Naive thymus-derived CD8-positive, alpha-beta T cell (primary cell): ENCODE measurements around the gene DOCK3. TPM values are rescaled to one million over a fixed set of nuclear protein-coding genes. Genes with fewer than 3 reads are reported as not detected.
"Not testable (repeated sequence)": the region's sequence is repeated elsewhere in the genome, so short reads cannot be mapped to it uniquely, and the experiment has no call there.

Experiments used
- ATAC-seq, 2 donors: fragments of 150-1000 bp; cut with Tn5 transposase in 1 of 2; sonication (Bioruptor Pico), chemical (Tn5 transposase) in 1 of 2; 1 replicate in 1 of 2; 2 replicates in 1 of 2; pipeline ENCODE4 v1.10.0; 2021; ENCODE audit warnings: mild to moderate bottlenecking in 2 of 2, moderate library complexity in 2 of 2
- POLR2A ChIA-PET: fragments of 350-600 bp; sonication (Branson Sonifier 250); formaldehyde crosslinking; loops from one replicate; lab custom pipeline; 2021; ENCODE audit warnings: antibody characterized with exemption; lab: Charles Lee
- DNase-seq, 10 donors: peaks; one replicate each; pipeline versions ENCODE4 v3.0.0 to v3.0.0-alpha.2; 2020 to 2022
- H3K27ac Mint-ChIP-seq, 10 donors: one replicate each; pipeline ENCODE4 v1.8.0; 2020 to 2022; ENCODE audit warnings: mild to moderate bottlenecking in 10 of 10, mixed read lengths in 10 of 10, moderate library complexity in 4 of 10, inconsistent platforms in 1 of 10
- H3K27me3 Mint-ChIP-seq, 5 donors: one replicate each; pipeline ENCODE4 v1.8.0; 2021 to 2022; ENCODE audit warnings: mixed read lengths in 5 of 5
- H3K36me3 Mint-ChIP-seq, 3 donors: one replicate each; pipeline ENCODE4 v1.8.0; 2020 to 2022; ENCODE audit warnings: mixed read lengths in 3 of 3, mild to moderate bottlenecking in 2 of 3, inconsistent platforms in 1 of 3
- H3K4me1 Mint-ChIP-seq, 4 donors: one replicate each; pipeline ENCODE4 v1.8.0; 2021 to 2022; ENCODE audit warnings: mixed read lengths in 4 of 4
- H3K4me3 Mint-ChIP-seq, 10 donors: one replicate each; pipeline ENCODE4 v1.8.0; 2020 to 2022; ENCODE audit warnings: mild to moderate bottlenecking in 10 of 10, mixed read lengths in 10 of 10, moderate library complexity in 6 of 10, inconsistent platforms in 1 of 10
- H3K9me3 Mint-ChIP-seq, 9 donors: one replicate each; pipeline ENCODE4 v1.8.0; 2020 to 2022; ENCODE audit warnings: mixed read lengths in 9 of 9, mild to moderate bottlenecking in 3 of 9, inconsistent platforms in 1 of 9, moderate library complexity in 1 of 9
- polyA plus RNA-seq, 3 donors: library from polyadenylated mRNA; unstranded; fragments of 300-500 nt; fragmentation: Illumina TruSeq; gene quantifications; one replicate each; pipeline ENCODE4 v1.2.3, GENCODE V29; 2021
- total RNA-seq, 8 experiments: library from RNA in 2 of 8; stranded (reverse) in 2 of 8; gene quantifications; one replicate each; pipeline ENCODE4 v1.2.3 and lab custom pipeline; 2021 to 2026

Gene DOCK3
- total and polyA plus RNA-seq, 5 experiments from 2014 or later = 0.14 to 1.9 (median 0.63) TPM

GRCh38 chr3:51243924-51244323 lies 569.2 kb downstream of the DOCK3 start:
- Mint-ChIP-seq H3K9me3 (peaks cover 0 to 10% (median 0%) of the 10 kb centered on the region in 9 donors), H3K4me1 (peaks cover 0 to 8% (median 5%) of the 10 kb centered on the region in 4 donors), H3K36me3 (peaks cover 2 to 19% (median 14%) of the 10 kb centered on the region in 3 donors), H3K4me3 (no peak overlapping the region), H3K27ac (no peak overlapping the region), H3K27me3 (no peaks in the 10 kb centered on the region)
- DNase-seq = no peak
- ATAC-seq = no peak
- POLR2A ChIA-PET = interaction anchor here (0.6 to 1.1 kb wide), 2 partner anchors 53 to 767 kb away, joined by 3 to 6 read pairs; no protein-coding TSS in a partner anchor

- H3K4me1 Mint-ChIP-seq = peaks cover 0 to 7% (median 1%) of the 10 kb centered on the region in 4 donors
- no peaks in the 10 kb centered on the region for H3K27me3 Mint-ChIP-seq
- peaks cover 2 to 15% (median 14%) of the 10 kb centered on the region in 3 donors for H3K36me3 Mint-ChIP-seq
- no peak overlapping the region for H3K4me3 Mint-ChIP-seq
- DNase-seq = no peak
- H3K27ac Mint-ChIP-seq = no peak overlapping the region
- no peak for ATAC-seq
- POLR2A ChIA-PET = no interaction called here
- peaks cover 0 to 8% (median 0%) of the 10 kb centered on the region in 9 donors for H3K9me3 Mint-ChIP-seq
Observed at GRCh38 chr3:51245867-51246266, 571.1 kb downstream of the DOCK3 start.

GRCh38 chr3:51257870-51258269 lies 583.1 kb downstream of the DOCK3 start:
- Mint-ChIP-seq H3K4me3 (no peak overlapping the region), H3K4me1 (peaks cover 0 to 2% (median under 1%) of the 10 kb centered on the region in 4 donors)
- POLR2A ChIA-PET = no interaction called here

GRCh38 chr3:51264166-51264565 lies 589.4 kb downstream of the DOCK3 start:
- Mint-ChIP-seq H3K9me3 (peaks cover 0 to 28% (median 5%) of the 10 kb centered on the region in 9 donors), H3K36me3 (peaks cover 9 to 27% (median 19%) of the 10 kb centered on the region in 3 donors), H3K4me1 (peaks cover 6 to 11% (median 9%) of the 10 kb centered on the region in 4 donors)
- POLR2A ChIA-PET = interaction anchor here (0.5 kb wide), 1 partner anchor 637 kb away, joined by 3 read pairs; no protein-coding TSS in a partner anchor
- H3K27me3 Mint-ChIP-seq, H3K27ac Mint-ChIP-seq, ATAC-seq, H3K4me3 Mint-ChIP-seq, DNase-seq: not testable (repeated sequence)

More at GRCh38 chr3:51257870-51258269, 583.1 kb downstream of the DOCK3 start:
- ATAC-seq = no peak
- H3K27ac Mint-ChIP-seq = no peak overlapping the region
- no peaks in the 10 kb centered on the region for H3K27me3 Mint-ChIP-seq
- H3K9me3 Mint-ChIP-seq = peaks cover 0 to 27% (median 13%) of the 10 kb centered on the region in 9 donors
- DNase-seq = no peak
- peaks cover 15 to 48% (median 24%) of the 10 kb centered on the region in 3 donors for H3K36me3 Mint-ChIP-seq

- Mint-ChIP-seq H3K36me3 (peaks cover 0 to 13% (median 12%) of the 10 kb centered on the region in 3 donors), H3K4me1 (peaks cover 13 to 46% (median 37%) of the 10 kb centered on the region in 4 donors), H3K9me3 (peaks cover 0 to 20% (median 3%) of the 10 kb centered on the region in 9 donors), H3K27ac (peak overlapping the region in 2 of 10 donors; percentile 45 to 52), H3K27me3 (no peaks in the 10 kb centered on the region), H3K4me3 (no peak overlapping the region)
- no peak for ATAC-seq
- POLR2A ChIA-PET = interaction anchor here (0.6 kb wide), 1 partner anchor 117 kb away, joined by 3 read pairs; the partner anchor contains the start of gene MANF
- DNase-seq = no peak
Observed at GRCh38 chr3:51268132-51268531, 593.4 kb downstream of the DOCK3 start.

- Mint-ChIP-seq H3K36me3 (peaks cover 0 to 12% (median 9%) of the 10 kb centered on the region in 3 donors), H3K4me1 (peaks cover 18 to 59% (median 49%) of the 10 kb centered on the region in 4 donors), H3K27ac (peak overlapping the region in 9 of 10 donors; percentile 35 to 98 (median 96)), H3K4me3 (peak overlapping the region in 3 of 10 donors; percentile 10 to 75 (median 24)), H3K27me3 (no peaks in the 10 kb centered on the region), H3K9me3 (peaks cover 0 to 16% (median 3%) of the 10 kb centered on the region in 9 donors)
- POLR2A ChIA-PET = interaction anchor here (1.6 kb wide), 1 partner anchor 244 kb away, joined by 6 read pairs; no protein-coding TSS in a partner anchor
- no peak for ATAC-seq
- DNase-seq = no peak
Observed at GRCh38 chr3:51269466-51269865, 594.7 kb downstream of the DOCK3 start.

- peaks cover 0 to 8% (median 3%) of the 10 kb centered on the region in 9 donors for H3K9me3 Mint-ChIP-seq
- peaks cover 0 to 5% (median 3%) of the 10 kb centered on the region in 3 donors for H3K36me3 Mint-ChIP-seq
- H3K4me3 Mint-ChIP-seq = peak overlapping the region; percentile 53 to 85 (median 78)
- ATAC-seq = peak; percentile 59 to 68
- peak in 2 of 10 donors; percentile 11 to 29 for DNase-seq
- peak overlapping the region; percentile 89 to 98 (median 96) for H3K27ac Mint-ChIP-seq
- H3K4me1 Mint-ChIP-seq = peaks cover 24 to 70% (median 59%) of the 10 kb centered on the region in 4 donors
- POLR2A ChIA-PET = interaction anchor here (0.5 to 1.6 kb wide), 3 partner anchors 217 to 887 kb away, joined by 3 to 6 read pairs (median 6); no protein-coding TSS in a partner anchor
- H3K27me3 Mint-ChIP-seq = no peaks in the 10 kb centered on the region
Observed at GRCh38 chr3:51270559-51270958, 595.8 kb downstream of the DOCK3 start.

GRCh38 chr3:51271172-51271571 lies 596.4 kb downstream of the DOCK3 start:
- Mint-ChIP-seq H3K27ac (peak overlapping the region; percentile 89 to 98 (median 96)), H3K36me3 (peaks cover 0 to 3% (median 0%) of the 10 kb centered on the region in 3 donors), H3K27me3 (no peaks in the 10 kb centered on the region), H3K9me3 (peaks cover 0 to 5% (median 0%) of the 10 kb centered on the region in 9 donors), H3K4me3 (peak overlapping the region; percentile 53 to 85 (median 78)), H3K4me1 (peaks cover 24 to 72% (median 60%) of the 10 kb centered on the region in 4 donors)
- DNase-seq = peak in 7 of 10 donors; percentile 1 to 47 (median 24)
- ATAC-seq = peak; percentile 86 to 90
- POLR2A ChIA-PET = interaction anchor here (0.5 to 1.6 kb wide), 6 partner anchors 8 to 886 kb away, joined by 3 to 6 read pairs (median 4); partner anchors contain the start of gene MANF

- H3K4me1 Mint-ChIP-seq = peaks cover 20 to 62% (median 53%) of the 10 kb centered on the region in 4 donors
- H3K36me3 Mint-ChIP-seq = peaks cover 0 to 2% (median 0%) of the 10 kb centered on the region in 3 donors
- no peaks in the 10 kb centered on the region for H3K27me3 Mint-ChIP-seq
- DNase-seq (no peak), ATAC-seq (no peak)
- no peak overlapping the region for H3K4me3 Mint-ChIP-seq
- H3K9me3 Mint-ChIP-seq = no peaks in the 10 kb centered on the region
- POLR2A ChIA-PET = no interaction called here
- H3K27ac Mint-ChIP-seq = peak overlapping the region in 7 of 10 donors; percentile 37 to 71 (median 64)
Observed at GRCh38 chr3:51274052-51274451, 599.3 kb downstream of the DOCK3 start.

GRCh38 chr3:51275111-51275805 lies 600.5 kb downstream of the DOCK3 start:
- Mint-ChIP-seq H3K27me3 (no peaks in the 10 kb centered on the region), H3K9me3 (no peaks in the 10 kb centered on the region), H3K4me1 (peaks cover 20 to 50% (median 41%) of the 10 kb centered on the region in 4 donors), H3K4me3 (peak overlapping the region in 6 of 10 donors; percentile 0 to 61 (median 16)), H3K36me3 (peaks cover 0 to 2% (median 0%) of the 10 kb centered on the region in 3 donors), H3K27ac (peak overlapping the region; percentile 16 to 92 (median 76))
- POLR2A ChIA-PET = interaction anchor here (0.5 to 2.0 kb wide), 3 partner anchors 303 to 659 kb away, joined by 4 to 7 read pairs (median 4); no protein-coding TSS in a partner anchor
- ATAC-seq (no peak), DNase-seq (no peak)

- H3K36me3 Mint-ChIP-seq = peaks cover 0 to 6% (median 0%) of the 10 kb centered on the region in 3 donors
- H3K27ac Mint-ChIP-seq = peak overlapping the region in 3 of 10 donors; percentile 11 to 53 (median 12)
Observed at GRCh38 chr3:51276046-51276445, 601.3 kb downstream of the DOCK3 start.

GRCh38 chr3:51279448-51279847 lies 604.7 kb downstream of the DOCK3 start:
- Mint-ChIP-seq H3K4me1 (peaks cover 6 to 13% (median 11%) of the 10 kb centered on the region in 4 donors), H3K4me3 (no peak overlapping the region), H3K27me3 (peaks cover 0 to 5% (median 0%) of the 10 kb centered on the region in 5 donors), H3K9me3 (peaks cover 0 to 2% (median 0%) of the 10 kb centered on the region in 9 donors), H3K27ac (peak overlapping the region in 1 of 10 donors; percentile 23), H3K36me3 (peaks cover 0 to 12% (median 4%) of the 10 kb centered on the region in 3 donors)
- POLR2A ChIA-PET = no interaction called here
- DNase-seq (no peak), ATAC-seq (no peak)

More at GRCh38 chr3:51276046-51276445, 601.3 kb downstream of the DOCK3 start:
- POLR2A ChIA-PET = interaction anchor here (2.0 kb wide), 1 partner anchor 304 kb away, joined by 7 read pairs; no protein-coding TSS in a partner anchor
- no peak overlapping the region for H3K4me3 Mint-ChIP-seq
- H3K4me1 Mint-ChIP-seq = peaks cover 14 to 42% (median 33%) of the 10 kb centered on the region in 4 donors
- ATAC-seq (no peak), DNase-seq (peak in 2 of 10 donors; percentile 21 to 33)
- H3K27me3 Mint-ChIP-seq = peaks cover 0 to 2% (median 0%) of the 10 kb centered on the region in 5 donors
- no peaks in the 10 kb centered on the region for H3K9me3 Mint-ChIP-seq
